Measurements from ENCODE around the gene CRMP1. TPM values are rescaled to one million over a fixed set of nuclear protein-coding genes. Genes with fewer than 3 reads are reported as not detected.

The CRMP1 gene
- total and polyA plus RNA-seq, 7 experiments from 2014 or later = 0.46 TPM; not detected in 6

DNA sequence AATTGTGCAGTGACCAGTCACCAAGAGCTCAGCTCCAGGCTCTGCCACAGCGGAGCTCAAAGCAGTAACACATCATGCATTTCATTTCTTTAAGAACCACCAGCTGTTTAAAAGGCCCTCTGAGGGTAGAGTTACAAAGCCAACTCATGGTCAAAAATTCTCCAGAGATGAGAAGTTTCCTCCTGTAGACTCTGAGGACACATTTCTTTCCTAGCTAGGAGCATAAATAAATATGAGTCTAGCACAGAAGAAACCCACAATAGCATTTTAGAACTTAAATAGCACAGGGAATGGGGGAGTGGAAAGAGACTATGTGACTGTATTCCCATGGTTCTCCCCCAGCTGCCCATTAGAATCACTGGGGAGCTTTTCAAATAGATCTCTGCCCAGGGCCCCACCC, 6.5 kb upstream of the CRMP1 start:
- ChIA-PET CTCF (no interaction called here), POLR2A (no interaction called here)
- no peaks in the 10 kb centered on the region for H3K4me1 ChIP-seq (ENCODE audit: control insufficient read depth in 2 of 2, insufficient read depth in 2 of 2, low read length in 2 of 2)
- ATAC-seq (no peak), DNase-seq (no peak)
- no peaks in the 10 kb centered on the region for H3K4me1 Mint-ChIP-seq
- no peaks in the 10 kb centered on the region for H3K9me3 ChIP-seq (ENCODE audit: control insufficient read depth in 2 of 3, low read length in 3 of 3)
- H3K36me3 ChIP-seq (ENCODE audit: control insufficient read depth in 2 of 3, insufficient read depth in 3 of 3, low read length in 3 of 3) = no peaks in the 10 kb centered on the region
- peaks cover 0 to 27% (median 3%) of the 10 kb centered on the region in 11 donors for H3K9me3 Mint-ChIP-seq
- no peak overlapping the region for H3K4me3 Mint-ChIP-seq
- no peak overlapping the region for H3K27ac Mint-ChIP-seq
- H3K27ac ChIP-seq (ENCODE audit: low read depth, low read length) = no peak overlapping the region
- H3K4me3 ChIP-seq (ENCODE audit: low read length) = no peak overlapping the region
- peaks cover 13 to 57% (median 32%) of the 10 kb centered on the region in 5 donors for H3K27me3 Mint-ChIP-seq
- no peaks in the 10 kb centered on the region for H3K27me3 ChIP-seq (ENCODE audit: control insufficient read depth in 2 of 2, insufficient read depth in 2 of 2, low read length in 2 of 2)
- H3K36me3 Mint-ChIP-seq = peaks cover 0 to 4% (median 0%) of the 10 kb centered on the region in 5 donors
- intact Hi-C loops (cut with micrococcal nuclease) = loop anchor here in 1 of 2 donors (10.0 kb wide), 1 partner anchor 1045 kb away; the partner anchor contains the start of gene MSX1

DNA sequence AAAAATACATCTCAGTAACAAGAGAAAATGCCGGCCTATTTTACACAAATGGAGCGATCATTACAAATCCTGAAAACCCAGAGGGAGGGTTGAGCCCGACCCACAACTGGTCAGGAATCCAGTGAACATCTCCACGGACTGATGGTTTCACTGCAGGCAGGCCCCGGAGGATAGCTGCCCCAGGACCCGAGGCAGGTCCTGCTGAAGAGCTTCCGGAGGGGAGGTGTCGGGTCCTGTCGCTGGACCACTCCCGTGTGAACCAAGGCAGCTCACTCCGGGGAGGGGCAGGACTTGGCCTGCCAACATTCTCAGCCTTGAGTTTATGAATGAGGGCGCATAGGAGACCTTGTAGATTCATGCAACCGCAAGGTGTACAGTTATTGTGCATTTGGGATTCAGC, 4.8 kb upstream of the CRMP1 start:
- no peak overlapping the region for H3K27ac ChIP-seq (ENCODE audit: low read depth, low read length)
- no peaks in the 10 kb centered on the region for H3K9me3 ChIP-seq (ENCODE audit: control insufficient read depth in 2 of 3, low read length in 3 of 3)
- Mint-ChIP-seq H3K27me3 (peaks cover 24 to 54% (median 34%) of the 10 kb centered on the region in 5 donors), H3K4me3 (no peak overlapping the region), H3K4me1 (peaks cover 0 to 4% (median 4%) of the 10 kb centered on the region in 7 donors), H3K9me3 (peaks cover 2 to 32% (median 9%) of the 10 kb centered on the region in 11 donors), H3K27ac (no peak overlapping the region), H3K36me3 (peaks cover 0 to 9% (median 3%) of the 10 kb centered on the region in 5 donors)
- no peaks in the 10 kb centered on the region for H3K36me3 ChIP-seq (ENCODE audit: control insufficient read depth in 2 of 3, insufficient read depth in 3 of 3, low read length in 3 of 3)
- ChIA-PET CTCF (no interaction called here), POLR2A (no interaction called here)
- intact Hi-C loops (cut with micrococcal nuclease) = loop anchor here in 1 of 2 donors (10.0 kb wide), 1 partner anchor 1043 kb away; the partner anchor contains the start of gene MSX1
- H3K4me1 ChIP-seq (ENCODE audit: control insufficient read depth in 2 of 2, insufficient read depth in 2 of 2, low read length in 2 of 2) = no peaks in the 10 kb centered on the region
- no peak for ATAC-seq
- no peaks in the 10 kb centered on the region for H3K27me3 ChIP-seq (ENCODE audit: control insufficient read depth in 2 of 2, insufficient read depth in 2 of 2, low read length in 2 of 2)
- H3K4me3 ChIP-seq (ENCODE audit: low read length) = no peak overlapping the region
- no peak for DNase-seq

DNA sequence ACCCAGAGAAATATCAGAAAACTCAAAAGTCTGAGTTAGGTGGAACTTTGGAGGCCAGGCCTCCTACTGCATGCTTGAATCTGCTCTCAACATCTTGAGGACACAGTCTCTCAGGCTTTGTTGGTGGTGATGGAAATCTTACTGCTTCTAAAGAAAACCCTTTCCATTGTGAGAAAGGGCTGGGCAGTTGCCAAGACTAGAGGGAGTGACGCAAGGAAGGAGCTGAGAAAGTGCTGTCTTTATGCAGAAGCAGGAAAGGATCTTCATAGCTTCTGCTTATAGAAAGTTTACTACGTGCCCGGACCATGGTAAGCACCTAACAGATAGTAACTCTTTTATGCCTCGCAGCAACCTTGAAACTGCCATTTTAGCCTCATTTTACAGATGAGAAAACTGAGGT, 2.4 kb upstream of the CRMP1 start:
- H3K27me3 Mint-ChIP-seq = peaks cover 43 to 61% (median 45%) of the 10 kb centered on the region in 5 donors
- Histone ChIP-seq H3K27ac (ENCODE audit: low read depth, low read length) (no peak overlapping the region), H3K4me1 (ENCODE audit: control insufficient read depth in 2 of 2, insufficient read depth in 2 of 2, low read length in 2 of 2) (no peaks in the 10 kb centered on the region), H3K36me3 (ENCODE audit: control insufficient read depth in 2 of 3, insufficient read depth in 3 of 3, low read length in 3 of 3) (no peaks in the 10 kb centered on the region), H3K9me3 (ENCODE audit: control insufficient read depth in 2 of 3, low read length in 3 of 3) (no peaks in the 10 kb centered on the region), H3K27me3 (ENCODE audit: control insufficient read depth in 2 of 2, insufficient read depth in 2 of 2, low read length in 2 of 2) (peaks cover 0 to 2% of the 10 kb centered on the region in 2 donors), H3K4me3 (ENCODE audit: low read length) (no peak overlapping the region)
- ATAC-seq = no peak
- intact Hi-C loops (cut with micrococcal nuclease) = loop anchor here in 1 of 2 donors (10.0 kb wide), 1 partner anchor 1040 kb away; the partner anchor contains the start of gene MSX1
- CTCF ChIA-PET = no interaction called here
- DNase-seq = no peak
- H3K4me1 Mint-ChIP-seq = peaks cover 0 to 9% (median 4%) of the 10 kb centered on the region in 7 donors
- POLR2A ChIA-PET = no interaction called here
- no peak overlapping the region for H3K27ac Mint-ChIP-seq
- peaks cover 4 to 28% (median 9%) of the 10 kb centered on the region in 11 donors for H3K9me3 Mint-ChIP-seq
- peaks cover 0 to 14% (median 3%) of the 10 kb centered on the region in 5 donors for H3K36me3 Mint-ChIP-seq
- H3K4me3 Mint-ChIP-seq = no peak overlapping the region

DNA sequence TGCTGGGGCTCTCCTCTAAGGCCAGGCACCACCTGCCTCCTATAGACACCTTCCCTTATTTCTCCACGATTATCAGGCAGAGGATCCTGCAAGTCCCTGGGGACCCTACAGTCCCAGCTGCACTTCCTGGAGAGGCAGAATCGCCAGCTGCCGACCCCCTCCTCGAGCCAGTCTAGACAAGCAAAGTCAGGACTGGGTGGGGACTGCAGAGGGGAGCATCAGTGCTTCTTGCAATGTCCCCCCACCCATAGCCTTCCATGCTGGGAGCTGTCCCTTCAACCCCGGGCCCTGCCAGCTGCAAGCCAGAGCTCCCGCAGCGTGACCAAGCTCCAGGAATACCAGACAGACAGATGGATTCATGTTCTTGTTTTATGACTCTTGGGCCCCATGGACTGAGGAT, 1.4 kb upstream of the CRMP1 start:
- no peaks in the 10 kb centered on the region for H3K36me3 ChIP-seq (ENCODE audit: control insufficient read depth in 2 of 3, insufficient read depth in 3 of 3, low read length in 3 of 3)
- CTCF ChIA-PET = no interaction called here
- Mint-ChIP-seq H3K36me3 (peaks cover 0 to 14% (median 3%) of the 10 kb centered on the region in 5 donors), H3K9me3 (peaks cover 4 to 32% (median 9%) of the 10 kb centered on the region in 11 donors), H3K4me3 (no peak overlapping the region), H3K27me3 (peaks cover 52 to 67% (median 54%) of the 10 kb centered on the region in 5 donors), H3K4me1 (peaks cover 0 to 9% (median 4%) of the 10 kb centered on the region in 7 donors), H3K27ac (no peak overlapping the region)
- POLR2A ChIA-PET = no interaction called here
- H3K27me3 ChIP-seq (ENCODE audit: control insufficient read depth in 2 of 2, insufficient read depth in 2 of 2, low read length in 2 of 2) = peaks cover 0 to 8% of the 10 kb centered on the region in 2 donors
- no peak overlapping the region for H3K27ac ChIP-seq (ENCODE audit: low read depth, low read length)
- H3K4me3 ChIP-seq (ENCODE audit: low read length) = no peak overlapping the region
- H3K4me1 ChIP-seq (ENCODE audit: control insufficient read depth in 2 of 2, insufficient read depth in 2 of 2, low read length in 2 of 2) = no peaks in the 10 kb centered on the region
- intact Hi-C loops (cut with micrococcal nuclease) = loop anchor here in 1 of 2 donors (10.0 kb wide), 1 partner anchor 1039 kb away; the partner anchor contains the start of gene MSX1
- DNase-seq = no peak
- ATAC-seq = no peak
- H3K9me3 ChIP-seq (ENCODE audit: control insufficient read depth in 2 of 3, low read length in 3 of 3) = no peaks in the 10 kb centered on the region

DNA sequence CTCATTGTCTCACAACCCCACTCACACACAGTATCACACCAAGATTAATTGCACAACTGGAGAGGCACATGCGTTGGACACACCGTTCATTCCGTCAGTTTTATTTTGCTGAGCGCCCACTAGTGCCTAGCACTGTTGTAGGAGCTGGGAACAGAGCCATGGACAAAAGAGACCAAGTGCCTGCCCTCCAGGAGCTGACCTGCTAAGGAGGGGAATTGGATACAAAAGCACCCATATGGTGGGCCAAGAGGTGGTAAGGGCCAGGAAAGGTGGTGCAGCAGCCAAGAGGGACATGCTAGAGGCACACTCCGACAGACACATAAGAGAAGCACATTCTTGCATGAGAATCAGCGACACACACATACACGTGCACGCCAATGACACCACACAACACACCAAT, 705 bp upstream of the CRMP1 start:
- Mint-ChIP-seq H3K27me3 (peaks cover 56 to 68% (median 60%) of the 10 kb centered on the region in 5 donors), H3K27ac (no peak overlapping the region), H3K36me3 (peaks cover 0 to 14% (median 3%) of the 10 kb centered on the region in 5 donors), H3K4me3 (peak overlapping the region in 3 of 10 donors; percentile 3 to 57 (median 24)), H3K9me3 (peaks cover 4 to 27% (median 9%) of the 10 kb centered on the region in 11 donors), H3K4me1 (peaks cover 0 to 13% (median 9%) of the 10 kb centered on the region in 7 donors)
- no peak for ATAC-seq
- H3K9me3 ChIP-seq (ENCODE audit: control insufficient read depth in 2 of 3, low read length in 3 of 3) = no peaks in the 10 kb centered on the region
- ChIA-PET POLR2A (no interaction called here), CTCF (no interaction called here)
- H3K27me3 ChIP-seq (ENCODE audit: control insufficient read depth in 2 of 2, insufficient read depth in 2 of 2, low read length in 2 of 2) = peaks cover 0 to 14% of the 10 kb centered on the region in 2 donors
- no peak overlapping the region for H3K4me3 ChIP-seq (ENCODE audit: low read length)
- no peak for DNase-seq
- H3K27ac ChIP-seq (ENCODE audit: low read depth, low read length) = no peak overlapping the region
- intact Hi-C loops (cut with micrococcal nuclease) = loop anchor here in 1 of 2 donors (10.0 kb wide), 1 partner anchor 1039 kb away; the partner anchor contains the start of gene MSX1
- H3K36me3 ChIP-seq (ENCODE audit: control insufficient read depth in 2 of 3, insufficient read depth in 3 of 3, low read length in 3 of 3) = no peaks in the 10 kb centered on the region
- H3K4me1 ChIP-seq (ENCODE audit: control insufficient read depth in 2 of 2, insufficient read depth in 2 of 2, low read length in 2 of 2) = no peaks in the 10 kb centered on the region

DNA sequence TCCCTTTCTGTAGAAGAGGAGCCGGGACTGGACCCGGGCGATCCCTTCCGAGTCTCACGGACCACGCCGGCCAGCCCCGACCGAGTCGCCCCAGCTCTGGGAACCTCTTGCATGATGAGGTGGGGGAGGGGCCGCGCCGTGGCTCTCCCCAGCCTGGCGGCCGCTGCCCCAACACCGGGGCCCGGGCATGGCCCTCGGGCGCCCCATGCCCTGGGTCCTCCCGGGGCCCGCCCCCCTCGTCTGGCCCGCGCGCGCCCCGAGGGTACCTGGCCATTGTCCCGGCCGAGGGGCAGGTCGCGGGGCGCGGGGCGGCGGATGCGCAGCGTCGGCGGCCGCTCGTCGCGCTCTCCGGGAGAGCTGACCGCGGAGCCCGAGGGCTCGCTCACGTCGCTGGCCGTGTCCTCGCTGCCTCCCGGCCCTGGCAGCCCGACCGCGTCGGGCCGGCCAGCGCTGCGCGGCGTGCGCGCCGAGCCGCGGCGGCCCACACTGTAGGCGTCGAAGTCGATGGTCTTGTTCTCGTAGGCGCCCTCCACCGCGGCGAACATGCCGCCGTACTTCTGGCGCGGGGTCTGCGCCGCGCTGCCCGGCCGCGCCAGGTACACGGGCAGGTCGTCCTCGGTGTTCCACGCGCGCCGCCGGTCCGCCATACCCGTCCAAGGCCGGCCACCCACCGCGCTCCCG, 423 bp downstream of the CRMP1 start:
- Histone ChIP-seq H3K4me3 (ENCODE audit: low read length) (no peak overlapping the region), H3K4me1 (ENCODE audit: control insufficient read depth in 2 of 2, insufficient read depth in 2 of 2, low read length in 2 of 2) (no peaks in the 10 kb centered on the region), H3K27ac (ENCODE audit: low read depth, low read length) (no peak overlapping the region), H3K27me3 (ENCODE audit: control insufficient read depth in 2 of 2, insufficient read depth in 2 of 2, low read length in 2 of 2) (peaks cover 0 to 14% of the 10 kb centered on the region in 2 donors), H3K9me3 (ENCODE audit: control insufficient read depth in 2 of 3, low read length in 3 of 3) (no peaks in the 10 kb centered on the region), H3K36me3 (ENCODE audit: control insufficient read depth in 2 of 3, insufficient read depth in 3 of 3, low read length in 3 of 3) (no peaks in the 10 kb centered on the region)
- ATAC-seq (no peak), DNase-seq (no peak)
- intact Hi-C loops (cut with micrococcal nuclease) = loop anchor here in 1 of 2 donors (10.0 kb wide), 1 partner anchor 1038 kb away; the partner anchor contains the start of gene MSX1
- no peak overlapping the region for H3K27ac Mint-ChIP-seq
- ChIA-PET POLR2A (no interaction called here), CTCF (no interaction called here)
- H3K27me3 Mint-ChIP-seq = peaks cover 53 to 63% (median 60%) of the 10 kb centered on the region in 5 donors
- H3K9me3 Mint-ChIP-seq = peaks cover 4 to 26% (median 9%) of the 10 kb centered on the region in 11 donors
- H3K36me3 Mint-ChIP-seq = peaks cover 0 to 14% (median 3%) of the 10 kb centered on the region in 5 donors
- H3K4me3 Mint-ChIP-seq = no peak overlapping the region
- peaks cover 0 to 13% (median 9%) of the 10 kb centered on the region in 7 donors for H3K4me1 Mint-ChIP-seq
